ENCODE results near the gene PLTP.
"Not testable (repeated sequence)": the region's sequence is repeated elsewhere in the genome, so short reads cannot be mapped to it uniquely, and the experiment has no call there.

The PLTP gene

GRCh38 chr20:45896641-45897161 is 15.3 kb downstream of the PLTP start:
- no peak for DNase-seq

GRCh38 chr20:45894797-45895196 is 17.2 kb downstream of the PLTP start:
- DNase-seq: no peak

GRCh38 chr20:45893831-45894230 is 18.1 kb downstream of the PLTP start:
- DNase-seq: no peak

- DNase-seq: no peak
These were observed 19.0 kb downstream of the PLTP start for GRCh38 chr20:45892828-45893500.

- DNase-seq: peak; percentile 59 to 63 (median 63)
These were observed 19.7 kb downstream of the PLTP start for GRCh38 chr20:45892049-45892825.

GRCh38 chr20:45890985-45891983 is 20.7 kb downstream of the PLTP start, which contains the start of the genes CTSA and NEURL2:
TSS of gene CTSA (plus strand) at chr20:45891335. CDS start at chr20:45891569, 234 bp downstream.
TSS of gene NEURL2 (minus strand) at chr20:45891208. CDS start at chr20:45890991, 217 bp downstream.
- DNase-seq: peak; percentile 77 to 88 (median 85)

- peak; percentile 80 to 87 (median 83) for DNase-seq
These were observed 21.6 kb downstream of the PLTP start for GRCh38 chr20:45890077-45890984.

DNA sequence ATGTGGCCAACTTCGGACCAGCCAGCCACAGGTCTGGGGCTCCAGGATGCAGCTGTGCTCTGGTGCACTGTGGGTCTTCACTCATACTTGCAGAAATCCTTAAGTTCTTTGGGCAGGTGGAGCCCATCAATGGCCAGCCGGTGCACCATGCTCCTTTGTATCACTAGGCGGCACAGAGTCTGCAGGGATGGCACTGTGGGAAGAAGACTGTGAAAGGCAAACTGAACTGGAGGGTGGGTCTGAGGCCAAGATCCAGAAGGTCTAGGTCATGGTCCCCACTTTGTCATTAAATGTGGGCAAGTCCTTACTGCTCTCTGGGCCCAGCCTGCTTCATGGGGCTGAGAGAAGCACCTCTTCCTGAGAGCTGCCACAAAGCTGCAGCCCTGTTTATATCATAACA is 23.3 kb downstream of the PLTP start:
- no peak for DNase-seq

- no peak for DNase-seq
These were observed 24.6 kb downstream of the PLTP start, which contains the start of gene SPATA25 for GRCh38 chr20:45887346-45887715. TSS of gene SPATA25 (minus strand) at chr20:45887622. CDS start at chr20:45887590, 32 bp downstream.

DNA sequence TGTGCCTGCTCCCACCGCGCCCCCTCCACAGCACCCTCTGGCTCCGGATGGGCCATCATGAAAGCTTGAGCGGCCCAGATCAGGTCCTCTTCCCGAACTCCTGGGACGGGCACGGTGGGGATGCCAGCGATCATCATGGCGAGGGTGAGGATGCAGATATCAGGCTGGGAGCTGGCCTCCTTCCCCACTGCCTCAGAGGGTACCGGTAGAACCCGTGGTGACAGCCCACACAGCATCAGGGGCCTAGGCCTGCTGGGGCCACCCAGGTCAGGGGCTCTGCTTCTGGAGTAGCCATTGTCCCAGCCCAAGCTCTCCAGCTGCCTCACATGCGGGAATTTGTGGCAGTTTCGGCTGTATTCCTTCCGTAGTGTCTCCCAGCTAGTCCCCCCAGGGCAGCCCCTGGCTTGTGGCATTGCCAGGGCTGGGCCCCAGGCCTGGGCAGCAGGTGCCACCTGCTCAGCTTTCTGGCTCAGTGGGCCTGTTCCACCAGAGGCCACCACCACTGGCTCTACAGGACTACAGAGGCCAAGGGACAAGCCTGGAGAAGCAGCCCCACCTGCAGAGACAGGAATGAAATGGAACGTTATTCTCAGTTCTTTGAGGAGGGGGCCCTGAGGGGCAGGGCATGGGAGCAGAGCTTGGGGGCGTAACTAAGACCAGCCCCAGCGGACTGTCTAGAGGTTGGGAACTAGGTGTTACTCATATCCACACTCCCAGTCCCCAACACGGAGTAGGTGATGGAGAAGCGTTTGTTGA is 25.2 kb downstream of the PLTP start:
- no peak for DNase-seq

DNA sequence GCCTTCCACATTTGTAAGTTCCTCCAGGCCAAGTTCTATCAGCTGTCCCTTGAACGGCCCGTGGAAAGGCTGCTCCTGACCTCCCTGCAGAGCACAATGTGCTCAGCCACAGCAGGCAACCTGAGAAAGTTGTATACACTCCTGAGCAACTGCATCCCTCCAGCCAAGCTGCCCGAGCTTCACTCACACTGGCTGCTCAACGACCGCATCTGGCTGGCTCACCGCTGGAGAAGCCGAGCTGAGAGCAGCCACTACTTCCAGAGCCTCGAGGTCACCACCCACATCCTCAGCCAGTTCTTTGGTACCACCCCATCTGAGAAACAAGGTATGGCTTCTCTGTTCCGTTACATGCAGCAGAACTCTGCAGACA is 28.9 kb downstream of the PLTP start:
- no peak for DNase-seq

GRCh38 chr20:45882469-45883099 is 29.4 kb downstream of the PLTP start:
- DNase-seq: no peak

DNA sequence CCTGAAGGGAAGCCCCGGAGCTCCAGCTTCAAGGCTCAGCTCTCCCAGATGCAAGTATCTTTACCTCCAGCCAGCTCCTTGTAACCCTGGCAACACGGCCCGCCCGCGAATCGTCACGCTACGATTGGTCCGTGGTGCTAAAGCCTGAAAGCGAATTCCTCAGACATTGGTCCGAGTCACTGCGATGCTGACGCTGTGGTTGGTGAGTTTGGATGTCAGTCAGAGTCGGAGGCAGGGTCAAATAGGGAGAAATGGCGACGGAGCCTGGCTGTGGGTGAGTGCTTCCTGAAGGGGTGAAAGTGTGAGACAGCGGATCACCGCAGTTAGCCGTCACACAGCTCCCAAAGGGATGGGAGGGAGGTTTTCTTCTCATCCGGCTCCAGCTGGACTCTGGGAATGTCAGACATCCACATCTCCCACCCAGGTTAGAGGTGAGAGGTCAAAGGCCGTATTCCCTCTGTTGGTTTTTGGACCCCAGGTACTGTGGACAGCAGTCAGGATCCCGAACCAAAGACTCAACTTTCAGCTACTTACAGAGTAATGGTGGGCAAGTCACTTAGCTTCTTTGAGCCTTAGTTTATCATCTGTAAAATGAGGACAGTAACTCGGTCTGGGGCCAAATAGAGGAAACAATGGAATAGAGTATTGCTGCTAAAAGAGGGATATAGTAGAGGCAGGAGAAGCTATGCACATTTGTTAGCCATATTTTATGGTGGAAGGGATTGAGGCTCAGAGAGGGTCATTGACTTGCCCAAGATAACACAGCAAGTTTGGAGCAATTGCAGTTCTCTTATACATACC is 30.8 kb downstream of the PLTP start, which contains the start of gene ZSWIM1:
Gene ZSWIM1, plus strand, starts transcription at position 240 of the 801 bp plus-strand sequence. CDS start 1,366 bp downstream, outside the sequence.
- peak; percentile 99 to 100 (median 99) for DNase-seq

- DNase-seq: no peak
These were observed 33.7 kb downstream of the PLTP start for GRCh38 chr20:45878076-45878761.

DNA sequence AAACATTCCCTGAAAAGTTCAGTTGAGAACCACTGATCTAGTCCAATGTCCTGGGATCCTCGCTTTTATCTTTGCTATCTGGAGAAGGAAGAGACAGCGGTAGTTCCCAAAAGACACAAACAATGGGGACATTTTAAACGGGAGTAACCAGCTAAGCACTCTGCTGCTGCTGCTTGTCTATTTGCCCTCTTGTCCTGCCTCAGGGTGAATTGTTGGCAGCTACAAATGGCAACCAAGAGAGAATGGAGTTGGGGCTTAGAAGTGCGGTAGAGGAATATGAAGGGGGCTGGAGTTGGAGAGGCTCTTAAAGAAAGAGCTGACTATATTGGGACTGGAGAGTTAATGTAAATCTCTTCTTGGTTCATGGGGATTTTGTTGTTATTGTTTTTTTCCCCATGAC is 37.4 kb downstream of the PLTP start:
- DNase-seq: no peak

DNA sequence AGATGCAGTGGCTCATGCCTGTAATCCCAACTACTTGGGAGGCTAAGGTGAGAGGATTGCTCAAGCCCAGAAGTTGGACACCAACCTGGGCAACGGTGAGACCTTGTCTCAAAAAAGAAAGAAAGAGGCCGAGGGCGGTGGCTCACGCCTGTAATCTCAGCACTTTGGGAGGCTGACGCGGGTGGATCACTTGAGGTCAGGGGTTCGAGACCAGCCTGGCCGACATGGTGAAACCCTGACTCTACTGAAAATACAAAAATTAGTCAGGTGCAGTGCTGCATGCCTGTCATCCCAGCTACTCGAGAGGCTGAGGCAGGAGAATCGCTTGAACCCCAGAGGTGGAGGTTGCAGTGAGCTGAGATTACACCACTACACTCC is 37.9 kb downstream of the PLTP start:
- not testable (repeated sequence) for DNase-seq

DNA sequence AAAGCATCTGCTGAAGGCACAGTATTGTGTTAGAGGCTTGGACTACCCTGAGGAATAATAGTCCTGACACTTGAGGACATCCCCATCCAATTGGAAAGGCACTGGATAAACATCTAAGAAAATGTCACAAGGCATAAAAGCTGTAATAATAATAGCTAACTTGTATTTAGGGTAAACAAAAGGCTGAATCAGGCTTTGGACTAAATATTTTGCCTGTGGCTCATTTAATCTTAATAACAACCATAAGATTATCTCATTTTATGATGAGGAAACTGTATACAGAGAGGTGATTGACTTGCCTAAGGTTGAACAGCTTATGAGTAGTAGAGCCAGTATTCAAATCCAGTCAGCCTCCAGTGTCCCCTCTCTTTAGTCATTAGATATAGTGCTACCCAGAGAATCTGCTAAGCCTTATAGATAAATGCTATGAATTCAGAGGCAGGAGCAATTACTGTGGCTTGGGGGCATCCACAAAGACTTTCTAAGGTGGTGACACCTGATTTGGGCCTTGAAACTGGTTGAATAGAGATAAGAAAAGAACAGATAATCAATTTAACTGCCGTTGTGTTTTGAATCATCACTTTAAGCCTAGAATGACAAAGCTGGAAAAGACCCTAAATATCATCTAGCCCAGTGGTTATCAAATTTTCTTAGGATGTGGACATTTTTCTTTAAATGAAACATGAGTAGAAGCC is 38.4 kb downstream of the PLTP start:
- no peak for DNase-seq

GRCh38 chr20:45872626-45873025 is 39.3 kb downstream of the PLTP start:
- DNase-seq: no peak
